Measurements from ENCODE around the gene NDUFAB1. TPM values are rescaled to one million over a fixed set of nuclear protein-coding genes. Genes with fewer than 3 reads are reported as not detected.
"Not testable (repeated sequence)": the region's sequence is repeated elsewhere in the genome, so short reads cannot be mapped to it uniquely, and the experiment has no call there.

Gene NDUFAB1
- total RNA-seq, 1 donor from 2014 or later: 199 TPM

DNA sequence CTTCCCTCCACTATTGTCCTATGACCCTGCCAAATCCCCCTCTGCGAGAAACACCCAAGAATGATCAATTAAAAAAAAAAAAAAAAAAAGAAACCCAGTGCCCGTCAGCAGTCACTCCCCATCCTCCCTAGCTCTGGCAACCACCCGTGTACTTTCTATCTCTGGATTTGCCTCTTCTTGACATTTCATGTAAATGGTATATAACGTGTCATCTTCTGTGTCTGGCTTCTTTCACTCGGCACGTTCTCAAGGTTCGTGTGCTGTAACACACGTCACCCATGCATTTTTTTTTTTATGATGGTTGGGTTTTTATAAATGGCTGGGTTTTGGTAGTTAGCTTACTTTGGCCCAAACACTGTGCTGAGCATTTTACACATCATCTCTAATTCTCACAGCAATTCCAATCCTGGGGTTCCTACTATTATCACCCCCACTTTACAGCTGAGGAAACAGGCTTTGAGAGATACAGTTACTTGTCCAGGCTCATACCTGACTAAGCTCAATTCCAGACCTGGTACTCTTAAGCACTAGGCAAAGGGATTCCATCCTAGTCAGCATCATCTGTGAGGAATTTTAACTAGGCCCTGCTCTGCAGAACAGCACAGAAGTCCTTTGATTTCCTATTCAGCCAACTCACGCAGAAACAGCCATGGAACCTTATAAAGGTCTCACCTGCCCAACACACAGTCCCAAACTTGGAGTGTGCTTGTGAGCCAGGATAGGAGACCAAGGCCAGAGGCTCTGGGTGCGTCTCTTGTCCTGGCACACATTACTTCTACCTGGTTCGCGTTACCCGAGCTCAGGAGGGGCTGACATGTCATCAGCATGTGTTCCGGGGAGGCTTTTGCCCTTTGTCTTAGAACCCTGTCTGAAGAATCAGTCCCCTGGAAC lies 11.7 kb downstream of the NDUFAB1 start:
- DNase-seq (ENCODE audit: low read depth): no peak

DNA sequence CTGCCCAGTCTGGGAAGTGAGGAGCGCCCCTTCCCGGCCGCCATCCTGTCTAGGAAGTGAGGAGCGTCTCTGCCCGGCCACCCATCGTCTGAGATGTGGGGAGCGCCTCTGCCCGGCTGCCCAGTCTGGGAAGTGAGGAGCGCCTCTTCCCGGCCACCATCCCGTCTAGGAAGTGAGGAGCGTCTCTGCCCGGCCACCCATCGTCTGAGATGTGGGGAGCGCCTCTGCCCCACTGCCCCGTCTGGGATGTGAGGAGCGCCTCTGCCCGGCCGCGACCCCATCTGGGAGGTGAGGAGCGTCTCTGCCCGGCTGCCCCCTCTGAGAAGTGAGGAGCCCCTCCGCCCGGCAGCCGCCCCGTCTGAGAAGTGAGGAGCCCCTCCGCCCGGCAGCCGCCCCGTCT lies 12.8 kb downstream of the NDUFAB1 start:
- DNase-seq (ENCODE audit: low read depth): not testable (repeated sequence)

DNA sequence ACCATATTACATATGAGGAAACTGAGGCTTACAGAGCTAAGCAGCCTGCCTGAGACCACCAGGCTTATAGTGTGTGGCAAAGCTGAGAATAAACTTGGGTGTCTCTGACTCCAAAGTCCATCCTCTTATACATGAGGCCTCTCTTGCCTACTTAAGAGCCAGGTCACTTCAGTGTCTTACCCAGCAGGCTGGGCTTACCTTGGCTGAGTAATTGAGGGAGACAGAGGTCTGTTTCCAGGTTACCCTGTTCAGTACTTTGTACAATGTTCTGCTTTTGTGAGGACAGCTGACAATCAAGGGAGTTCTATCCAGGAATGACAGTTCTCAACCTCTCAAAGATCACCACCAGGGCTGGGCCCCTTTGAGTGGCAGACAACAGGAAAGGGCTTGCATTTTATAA lies 14.4 kb downstream of the NDUFAB1 start:
- DNase-seq (ENCODE audit: low read depth): no peak

DNA sequence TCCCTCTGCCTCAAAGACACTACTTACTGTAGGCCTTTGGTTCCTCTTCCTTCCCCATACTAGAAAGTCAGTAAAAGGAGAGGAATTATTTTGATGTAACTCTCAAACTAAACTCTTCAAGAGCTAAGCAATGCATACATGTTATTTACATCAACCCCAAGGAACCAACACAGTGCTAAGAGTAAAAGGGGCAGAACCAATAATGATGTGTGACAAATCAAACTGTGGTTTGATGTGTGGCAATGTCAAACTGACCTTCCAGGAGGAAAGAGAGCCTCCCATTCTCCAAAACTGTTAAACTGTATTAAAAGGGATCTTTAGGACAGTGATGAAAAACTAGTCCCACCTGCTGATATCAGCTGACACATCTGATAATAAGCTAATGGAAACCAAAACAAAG lies 15.7 kb downstream of the NDUFAB1 start:
- no peak for DNase-seq (ENCODE audit: low read depth)

DNA sequence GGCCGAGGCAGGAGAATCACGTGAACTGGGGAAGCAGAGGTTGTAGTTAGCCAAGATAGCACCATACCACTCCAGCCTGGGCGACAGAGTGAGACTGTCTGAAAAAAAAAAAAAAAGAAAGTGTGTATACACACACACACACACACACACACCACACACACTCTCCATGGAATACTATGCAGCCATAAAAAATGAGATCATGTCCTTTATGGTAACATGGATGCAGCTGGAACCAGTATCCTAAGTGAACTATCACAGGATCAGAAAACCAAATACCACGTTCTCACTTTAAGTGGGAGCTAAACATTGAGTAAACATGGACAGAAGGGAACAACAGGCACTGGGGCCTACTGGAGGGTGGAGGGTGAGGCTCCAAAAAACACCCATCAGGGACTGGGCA lies 16.7 kb downstream of the NDUFAB1 start:
- no peak for DNase-seq (ENCODE audit: low read depth)

DNA sequence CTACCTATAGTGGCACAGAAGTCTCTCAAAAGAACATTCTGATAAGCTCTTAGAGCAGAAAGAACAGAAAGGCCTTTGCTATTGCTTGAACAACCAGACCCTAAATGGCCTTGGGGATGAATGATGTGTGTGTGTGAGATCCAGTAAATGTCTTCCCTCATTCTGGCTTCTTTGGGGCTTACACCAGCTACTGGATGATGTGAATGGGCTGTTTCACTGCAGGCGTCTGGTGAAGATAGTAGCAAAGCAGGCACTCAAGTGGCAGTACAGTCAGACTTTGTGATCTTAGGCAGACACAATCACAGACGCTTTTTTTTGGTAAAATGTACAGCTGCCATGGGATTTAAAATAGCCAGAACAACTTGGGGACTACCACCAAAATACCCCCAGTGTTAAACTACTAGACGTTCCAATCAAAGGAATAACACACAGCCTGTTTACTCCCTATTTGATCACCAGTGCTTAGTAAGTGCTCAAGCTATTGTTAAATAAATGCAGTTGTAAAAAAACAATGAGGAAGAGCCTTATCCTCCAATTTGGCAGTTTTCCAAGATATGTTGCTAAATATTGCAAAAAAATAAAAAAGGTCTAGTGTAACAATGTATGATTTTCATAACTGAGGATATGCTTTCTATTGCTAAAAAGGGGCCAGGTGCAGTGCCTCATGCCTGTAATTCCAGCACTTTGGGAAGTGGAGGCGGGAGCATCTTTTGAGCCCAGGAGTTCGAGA lies 17.9 kb downstream of the NDUFAB1 start:
- DNase-seq (ENCODE audit: low read depth): no peak

- DNase-seq (ENCODE audit: low read depth): no peak
These were observed 18.6 kb downstream of the NDUFAB1 start for GRCh38 chr16:23577493-23577892.

- DNase-seq (ENCODE audit: low read depth): no peak
These were observed 20.3 kb downstream of the NDUFAB1 start for GRCh38 chr16:23575834-23576233.

- DNase-seq (ENCODE audit: low read depth): peak; percentile 61
These were observed 22.3 kb downstream of the NDUFAB1 start for GRCh38 chr16:23573817-23574216.

DNA sequence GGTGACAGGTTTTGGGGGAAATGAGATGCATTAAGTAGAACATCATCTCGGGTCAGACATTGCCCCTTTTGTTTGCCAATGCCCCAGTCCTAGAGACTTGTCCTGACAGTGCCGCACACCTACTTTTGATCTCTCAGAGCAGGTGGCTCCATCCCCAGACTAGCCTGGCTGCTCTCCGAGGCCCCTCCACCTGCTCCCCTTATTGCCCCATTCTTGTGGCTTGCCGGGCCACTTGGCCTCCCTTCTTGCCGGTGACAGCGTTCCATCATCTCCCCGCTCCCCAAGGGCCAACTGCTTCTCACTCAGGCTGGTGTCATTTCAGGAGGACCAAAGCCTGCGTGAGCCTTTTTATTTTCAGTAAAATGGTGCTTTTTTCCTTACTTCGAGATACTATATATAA lies 23.7 kb downstream of the NDUFAB1 start:
- peak; percentile 80 for DNase-seq (ENCODE audit: low read depth)

DNA sequence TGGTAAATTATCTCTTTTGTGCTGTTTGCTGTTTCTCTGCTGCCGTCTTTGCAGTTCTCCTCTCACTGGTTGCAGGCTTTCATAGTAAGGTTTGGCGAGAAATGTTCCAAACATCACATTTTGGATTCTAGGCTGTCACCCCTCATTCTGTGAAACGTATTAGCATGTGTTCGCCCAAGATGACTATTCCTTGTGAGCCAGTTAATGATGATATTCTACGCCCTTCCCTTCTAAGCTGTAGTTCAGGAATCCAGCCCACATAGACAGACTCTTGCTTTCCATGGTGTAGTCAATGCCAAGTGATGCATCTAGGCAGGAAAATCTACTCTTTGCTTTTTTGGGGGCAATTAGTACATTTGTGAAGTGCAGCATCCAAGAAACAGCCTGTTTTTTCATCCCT lies 24.2 kb downstream of the NDUFAB1 start:
- DNase-seq (ENCODE audit: low read depth): no peak

DNA sequence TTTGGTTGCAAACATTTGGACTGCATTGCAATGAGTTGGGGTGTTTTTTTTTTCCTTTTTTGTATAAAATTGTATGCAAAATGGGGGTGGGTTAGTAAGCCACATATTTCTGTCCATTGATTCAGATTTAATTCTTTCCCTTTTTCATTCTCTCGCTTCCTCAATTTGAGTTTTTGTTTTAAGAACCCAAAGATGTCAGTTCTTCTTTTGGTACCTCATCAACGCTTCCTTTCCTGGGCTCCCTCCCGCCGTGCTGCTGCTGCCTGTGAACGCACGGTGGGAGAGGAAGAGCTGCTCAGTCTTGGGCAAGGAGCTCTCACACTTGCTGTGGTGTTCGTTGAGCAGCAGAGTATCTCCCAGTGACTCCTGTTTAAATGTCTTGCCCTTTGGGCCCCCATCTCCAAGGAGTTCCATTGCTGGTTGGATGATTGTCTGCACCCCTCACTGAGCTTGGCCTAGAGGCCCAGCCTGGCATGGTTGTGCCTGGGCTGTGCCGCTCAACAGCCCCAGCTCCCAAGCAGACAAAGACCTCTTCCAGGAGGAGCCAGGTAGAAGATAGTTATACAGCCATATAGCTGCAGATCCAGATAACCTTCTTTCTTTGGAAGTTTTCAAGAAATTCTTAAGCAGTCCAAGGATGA lies 25.0 kb downstream of the NDUFAB1 start:
- no peak for DNase-seq (ENCODE audit: low read depth)

- peak; percentile 88 for DNase-seq (ENCODE audit: low read depth)
These were observed 28.5 kb downstream of the NDUFAB1 start for GRCh38 chr16:23567602-23568001.

- DNase-seq (ENCODE audit: low read depth): peak; percentile 34
These were observed 29.4 kb downstream of the NDUFAB1 start for GRCh38 chr16:23566724-23567123.

- DNase-seq (ENCODE audit: low read depth): peak; percentile 29
These were observed 31.3 kb downstream of the NDUFAB1 start for GRCh38 chr16:23564575-23565363.

- DNase-seq (ENCODE audit: low read depth): no peak
These were observed 32.9 kb downstream of the NDUFAB1 start for GRCh38 chr16:23563186-23563585.

DNA sequence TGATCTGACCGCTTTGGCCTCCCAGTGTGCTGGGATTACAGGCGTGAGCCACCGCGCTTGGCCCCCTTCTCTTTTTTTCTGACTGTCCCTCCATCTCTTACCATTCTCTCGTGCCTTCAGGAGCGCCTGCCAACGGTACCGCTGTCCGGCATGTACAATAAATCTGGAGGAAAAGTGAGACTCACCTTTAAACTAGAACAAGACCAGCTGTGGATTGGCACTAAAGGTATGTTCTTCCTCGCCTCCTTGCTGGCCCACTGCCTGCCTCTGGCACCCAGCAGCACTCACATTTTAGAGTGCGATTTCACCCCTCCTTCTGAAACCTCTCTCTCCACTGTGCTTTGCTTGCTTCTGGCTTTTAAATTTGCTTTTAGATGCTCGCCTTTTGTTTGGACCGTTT lies 33.6 kb downstream of the NDUFAB1 start:
- DNase-seq (ENCODE audit: low read depth): no peak

DNA sequence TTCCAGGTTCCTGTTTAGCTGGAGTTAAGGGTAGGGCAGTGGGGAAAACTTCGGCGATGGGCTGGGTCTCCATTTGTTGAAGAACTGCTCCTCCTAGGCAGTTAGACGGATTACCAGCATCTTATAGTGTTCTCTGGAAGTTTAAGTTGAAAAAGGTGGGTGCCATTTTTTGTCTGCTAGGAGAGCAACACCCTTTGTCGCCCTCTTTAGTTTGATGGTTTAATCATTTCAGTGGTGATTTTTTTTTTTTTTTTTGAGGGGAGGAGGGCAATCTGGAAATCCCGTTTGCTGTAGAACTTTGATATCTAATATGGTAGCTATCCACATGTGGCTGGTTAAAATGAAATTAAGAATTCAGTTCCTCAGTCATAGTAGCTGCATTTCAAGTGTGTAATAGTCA lies 34.5 kb downstream of the NDUFAB1 start:
- DNase-seq (ENCODE audit: low read depth): no peak

GRCh38 chr16:23557779-23558702 lies 38.1 kb downstream of the NDUFAB1 start:
- no peak for DNase-seq (ENCODE audit: low read depth)
